SHP77 (cell line): ENCODE results near the gene KCNE4.

ENCODE experiments used
- DNase-seq, 2 experiments: peaks; one replicate each; lab custom pipeline; 2025; lab: John Stamatoyannopoulos, UW

The KCNE4 gene

DNA sequence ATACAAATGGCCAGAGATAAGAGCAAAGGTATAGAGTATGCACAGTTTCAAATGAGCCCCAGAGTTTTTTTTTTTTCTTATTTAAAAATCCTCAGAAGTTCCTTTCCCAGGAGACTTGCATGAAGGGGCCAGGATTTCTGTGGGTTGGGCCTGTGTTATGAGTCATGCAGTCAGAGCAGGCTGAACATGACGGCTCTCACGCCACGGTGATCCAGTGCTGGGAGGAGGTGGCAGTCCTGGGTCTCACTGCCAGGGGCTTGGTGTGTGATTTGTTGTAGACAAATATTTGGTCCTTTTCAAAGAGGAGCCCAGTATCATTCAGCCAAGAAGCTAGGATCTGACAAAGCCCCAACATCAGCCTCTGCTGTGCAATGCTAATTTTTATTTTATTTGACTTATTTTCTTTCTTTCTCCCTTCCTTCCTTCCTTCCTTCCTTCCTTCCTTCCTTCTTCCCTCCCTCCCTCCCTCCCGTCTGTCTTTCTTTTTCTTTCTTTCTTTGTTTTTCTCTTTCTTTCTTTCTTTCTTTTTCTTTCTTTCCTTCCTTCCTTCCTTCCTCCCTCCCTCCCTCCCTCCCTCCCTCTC lies 10.4 kb upstream of the KCNE4 start:
- peak; percentile 63 to 89 for DNase-seq

- no peak for DNase-seq
Observed at GRCh38 chr2:223042284-223042683, 9.7 kb upstream of the KCNE4 start.

DNA sequence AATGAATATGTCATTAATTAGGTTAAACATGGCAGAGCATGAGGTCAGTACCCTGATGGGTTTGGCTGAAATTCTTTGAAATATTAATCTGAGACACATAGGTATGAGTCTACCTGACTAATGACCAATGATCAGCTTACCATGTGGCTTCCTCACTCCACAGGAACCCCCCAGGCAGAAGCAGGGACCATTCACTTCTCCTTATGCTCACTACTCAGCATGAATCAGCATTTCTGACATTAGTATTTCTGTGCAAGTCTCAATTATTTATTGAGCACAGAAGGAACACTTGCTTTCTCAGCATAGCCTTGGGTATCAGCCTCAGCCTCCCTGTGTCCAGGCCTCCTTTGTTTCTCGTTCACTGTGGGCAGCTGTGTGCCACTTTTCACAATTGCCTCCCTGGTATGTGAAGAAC lies 9.3 kb upstream of the KCNE4 start:
- peak in 1 of 2 experiments; percentile 40 for DNase-seq

- peak in 1 of 2 experiments; percentile 55 for DNase-seq
Observed at GRCh38 chr2:223043164-223043941, 8.6 kb upstream of the KCNE4 start.

DNA sequence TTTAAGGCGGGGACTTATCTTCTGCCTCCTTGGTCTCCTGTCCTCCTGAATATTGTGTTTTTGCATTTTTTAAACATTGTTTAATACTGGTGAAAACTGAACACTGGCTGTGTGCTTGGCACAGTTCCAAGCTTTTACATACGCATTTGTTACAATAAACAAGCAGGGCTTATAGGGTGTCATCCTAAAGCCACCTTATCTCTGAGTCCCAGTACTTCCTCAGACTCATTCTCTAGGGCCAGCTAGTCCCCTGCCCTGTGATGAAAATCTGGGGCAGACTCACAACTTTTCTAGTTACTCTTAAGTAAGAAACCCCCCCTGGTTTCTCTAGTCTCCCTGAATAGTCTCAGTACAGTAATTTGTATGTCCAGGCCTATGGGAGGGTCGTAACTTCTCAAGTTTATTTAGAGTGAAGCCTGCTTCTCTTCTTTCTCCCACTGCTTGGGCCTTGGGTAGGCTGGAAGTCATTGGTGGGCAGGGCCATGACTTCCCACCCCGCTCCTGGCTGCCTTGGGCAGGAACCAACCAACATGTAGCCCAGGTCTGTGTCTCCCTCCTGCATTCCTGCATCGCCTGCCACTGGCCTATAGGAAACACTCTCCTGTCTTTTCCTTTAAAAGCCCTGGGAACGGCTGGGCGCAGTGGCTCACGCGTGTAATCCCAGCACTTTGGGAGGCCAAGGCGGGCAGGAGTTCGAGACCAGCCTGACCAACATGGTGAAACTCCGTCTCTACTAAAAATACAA lies 7.7 kb upstream of the KCNE4 start:
- no peak for DNase-seq

DNA sequence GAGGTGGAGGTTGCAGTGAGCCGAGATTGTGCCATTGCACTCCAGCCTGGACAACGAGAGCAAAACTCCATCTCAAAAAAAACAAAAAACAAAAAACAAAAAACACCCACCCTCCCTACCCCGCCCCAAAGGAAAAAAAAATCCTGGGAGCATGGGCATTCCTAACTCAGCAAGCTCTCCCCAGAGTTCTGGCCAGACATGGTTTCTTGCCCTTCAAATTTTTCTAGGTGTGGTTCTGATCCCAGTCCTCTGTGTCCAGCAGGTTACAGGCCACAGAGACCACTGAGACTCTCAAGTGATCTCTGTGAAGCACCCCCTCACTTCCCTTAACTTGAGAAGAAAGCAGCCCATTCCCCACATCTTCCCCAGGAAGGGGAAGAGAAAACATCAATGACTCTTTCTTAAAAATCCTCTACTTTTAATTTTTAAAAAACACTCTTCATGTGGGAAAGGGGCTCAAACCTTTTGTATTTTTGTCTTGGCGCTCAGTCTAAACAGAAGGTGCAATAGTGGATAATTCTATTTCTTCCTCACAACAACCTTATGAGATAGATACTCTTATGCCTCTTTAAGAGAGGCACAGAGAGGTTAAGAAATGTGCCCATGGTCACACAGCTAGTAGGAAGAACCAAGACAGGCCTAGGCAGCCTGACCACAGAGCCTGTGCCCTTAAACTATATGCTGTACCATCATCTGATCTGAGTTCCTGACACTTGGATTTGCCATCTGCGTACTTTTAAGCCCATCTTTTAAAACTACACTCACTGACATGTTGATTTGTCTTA lies 6.9 kb upstream of the KCNE4 start:
- no peak for DNase-seq

DNA sequence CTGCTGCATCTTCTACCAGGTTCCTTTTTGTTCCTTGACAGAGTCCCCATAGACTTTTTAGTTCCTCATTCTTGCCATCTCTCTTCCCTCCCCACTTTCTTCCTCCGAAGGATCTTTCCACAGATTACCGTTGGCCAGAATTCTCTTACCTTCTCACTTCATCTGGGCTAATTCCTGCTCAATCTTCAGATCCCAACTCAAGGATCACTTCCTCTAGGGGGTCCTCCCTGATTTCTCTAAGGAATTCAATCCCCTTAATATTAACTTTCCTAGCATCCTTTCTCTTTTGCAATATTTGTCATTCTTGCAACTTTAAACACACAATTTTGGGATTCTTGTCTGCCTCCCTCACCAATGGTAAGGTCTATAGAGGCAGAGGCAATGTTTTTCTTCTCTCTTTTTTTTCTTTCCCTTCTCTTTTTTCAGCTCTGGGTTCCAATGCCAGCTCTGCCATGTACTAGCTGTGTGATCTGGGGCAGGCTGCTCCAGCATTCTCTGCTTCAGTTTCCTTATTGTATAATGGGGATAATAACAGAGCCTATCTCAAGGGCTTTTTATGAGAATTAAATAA lies 5.4 kb upstream of the KCNE4 start:
- DNase-seq: no peak

DNA sequence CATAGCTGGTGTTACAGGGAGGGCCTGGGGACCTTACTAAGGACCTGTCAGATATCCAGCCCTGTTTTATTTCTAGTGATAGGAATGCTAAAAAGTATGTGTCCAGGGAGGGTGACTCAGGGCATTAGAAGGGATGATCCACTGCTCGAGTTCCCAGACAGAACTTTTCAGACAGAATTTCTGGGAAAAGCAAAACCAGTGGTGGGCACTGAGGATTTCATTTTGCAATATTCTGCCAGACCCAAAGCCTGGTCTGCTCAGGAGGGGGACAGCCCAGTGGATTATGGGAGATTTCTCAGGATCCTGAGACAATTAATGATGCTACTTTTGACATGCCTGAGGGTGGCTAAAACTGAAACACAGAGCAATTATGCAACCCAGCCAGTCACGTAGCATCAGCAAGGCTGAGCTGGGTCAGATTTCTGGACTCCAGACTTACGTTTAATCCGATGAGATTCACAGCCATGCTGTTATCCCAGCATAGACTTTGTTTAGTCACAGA lies 4.7 kb upstream of the KCNE4 start:
- no peak for DNase-seq

DNA sequence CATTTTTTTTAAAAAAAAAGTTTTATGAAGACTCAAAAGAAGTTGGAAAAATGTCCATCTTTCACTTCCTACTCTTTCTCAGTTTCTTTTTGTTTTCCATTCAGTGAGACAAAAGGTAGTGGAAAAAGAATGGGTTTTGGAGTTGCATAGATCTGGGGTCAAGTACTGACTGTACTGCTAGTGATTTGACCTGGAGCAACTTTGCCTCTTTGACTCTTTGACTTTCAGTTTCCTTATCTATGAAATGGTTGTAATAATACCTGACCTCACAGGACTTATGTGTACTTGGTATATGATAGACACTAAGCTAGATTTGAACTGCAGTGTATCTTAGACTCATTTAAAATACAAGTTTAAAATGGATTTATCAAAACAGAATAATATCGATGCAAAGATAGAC lies 3.5 kb upstream of the KCNE4 start:
- no peak for DNase-seq

DNA sequence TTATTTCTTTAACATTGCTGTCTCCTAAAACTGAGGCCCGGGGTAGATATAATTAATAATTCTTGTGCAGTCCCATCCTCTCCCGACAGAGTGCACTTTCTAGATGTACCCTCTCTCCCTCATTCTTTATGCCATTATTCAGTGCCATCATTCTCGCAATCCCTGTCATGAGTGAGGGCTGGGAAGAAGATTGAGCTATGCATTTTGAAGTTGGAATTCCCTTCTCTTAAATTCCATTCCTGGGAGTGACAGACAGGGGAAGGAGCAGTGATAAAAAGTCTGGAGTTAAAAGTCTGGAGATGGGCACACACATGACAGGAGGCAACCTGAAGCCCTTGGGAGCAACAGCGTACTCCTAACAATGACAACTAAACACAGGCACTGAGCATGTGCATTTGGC lies 2.6 kb upstream of the KCNE4 start:
- DNase-seq: no peak

- no peak for DNase-seq
Observed at GRCh38 chr2:223050188-223050587, 1.8 kb upstream of the KCNE4 start.

GRCh38 chr2:223050900-223051504 lies 988 bp upstream of the KCNE4 start:
- peak; percentile 20 to 36 for DNase-seq

- no peak for DNase-seq
Observed at GRCh38 chr2:223052548-223053483, 826 bp downstream of the KCNE4 start.

DNA sequence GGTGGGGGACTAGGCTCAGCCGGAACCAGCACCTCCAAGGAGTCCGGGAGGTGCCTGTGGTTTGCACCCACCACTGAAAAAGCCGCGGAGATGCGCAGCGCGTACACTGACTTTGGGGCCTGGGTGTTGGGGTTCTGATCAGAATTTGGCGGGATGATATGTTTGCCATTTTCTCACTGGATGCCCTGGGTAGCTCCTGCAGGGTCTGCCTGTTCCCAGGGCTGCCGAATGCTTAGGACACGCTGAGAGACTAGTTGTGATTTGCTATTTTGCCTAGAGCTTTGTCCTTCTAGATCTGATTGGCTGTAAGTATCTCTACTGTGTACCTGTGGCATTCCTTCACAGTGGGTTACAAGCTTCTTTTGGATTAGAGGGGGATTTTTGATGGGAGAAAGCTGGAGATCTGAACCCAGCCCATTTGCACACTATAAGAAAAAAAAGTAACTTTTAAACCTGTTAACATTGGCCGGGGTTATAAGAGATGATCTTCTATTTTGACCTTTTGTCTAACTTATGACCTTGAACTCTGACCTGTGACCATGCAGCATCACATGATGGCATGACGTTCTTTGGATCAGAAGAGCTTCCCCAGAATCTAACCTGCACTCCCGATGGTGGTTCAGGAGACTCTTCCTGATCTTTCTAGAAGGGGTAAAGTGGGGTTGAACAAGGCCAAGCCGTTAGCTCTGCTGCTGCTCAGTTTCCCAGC lies 1.6 kb downstream of the KCNE4 start:
- DNase-seq: peak; percentile 15 to 30

DNA sequence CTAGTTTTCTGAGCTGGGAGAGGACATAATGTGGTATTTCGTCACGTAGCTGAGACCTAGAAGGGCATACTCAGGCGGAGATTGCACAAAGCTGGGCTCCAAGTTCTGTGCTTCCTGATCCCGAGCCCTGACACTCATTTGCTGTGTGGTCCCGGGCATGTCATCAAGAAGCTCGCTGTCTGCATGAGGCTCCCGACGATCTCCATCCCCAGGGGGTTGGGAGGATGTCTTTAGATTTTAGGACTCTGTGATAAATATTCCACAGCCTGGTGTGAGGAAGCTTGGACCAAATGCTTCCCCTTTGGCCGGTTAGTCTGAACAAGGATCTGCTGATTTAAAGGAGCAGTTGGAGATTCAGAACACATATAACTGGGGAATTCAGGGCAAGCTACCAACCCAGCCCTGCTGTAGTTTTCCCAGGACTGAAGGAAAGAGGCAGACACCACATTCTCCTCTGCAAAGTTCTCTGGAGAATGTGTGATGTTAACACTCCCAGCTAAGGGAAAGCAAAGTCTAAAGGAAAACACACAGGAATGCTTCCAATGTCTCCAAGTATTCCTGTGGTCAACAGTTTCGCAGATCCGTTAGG lies 2.3 kb downstream of the KCNE4 start:
- DNase-seq: peak in 1 of 2 experiments; percentile 32

DNA sequence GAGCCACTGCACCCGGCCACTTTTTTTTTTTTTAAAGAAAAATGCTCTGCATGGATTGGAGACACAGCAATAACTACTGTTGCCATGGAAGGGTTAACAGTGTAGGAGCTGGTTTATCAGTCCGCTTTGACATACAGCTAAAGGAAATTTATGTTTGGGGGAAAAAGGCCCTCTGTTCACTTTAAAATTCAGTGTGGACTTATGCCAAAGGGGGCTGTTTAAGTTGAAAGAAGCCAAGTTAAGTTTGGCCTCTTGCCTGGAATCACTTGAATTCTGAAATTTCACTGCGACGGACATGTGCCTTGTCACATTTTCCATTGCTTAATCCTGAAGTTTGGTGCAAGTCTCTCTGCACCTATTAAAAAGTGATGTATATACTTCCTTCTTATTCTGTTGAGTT lies 3.1 kb downstream of the KCNE4 start:
- DNase-seq: no peak

DNA sequence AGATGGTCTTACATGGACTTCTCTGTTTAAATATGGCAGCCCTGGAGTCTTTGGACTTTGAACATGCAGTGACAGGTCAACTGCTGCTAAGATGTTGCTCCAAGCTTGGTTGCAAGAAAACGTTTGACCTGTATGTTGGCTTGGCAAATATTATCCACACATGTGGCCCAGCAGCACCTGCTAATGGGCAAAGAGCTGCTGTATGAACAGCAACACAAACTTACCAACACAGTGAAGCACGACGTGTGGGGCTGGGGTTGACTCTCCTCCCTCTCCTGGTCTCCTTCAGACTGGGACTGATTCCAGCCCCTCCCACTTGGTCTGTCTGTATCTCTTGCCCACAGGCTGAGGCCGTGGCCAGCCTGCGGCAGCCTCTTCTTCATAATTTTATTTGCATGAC lies 3.8 kb downstream of the KCNE4 start:
- DNase-seq: peak; percentile 77 to 80

DNA sequence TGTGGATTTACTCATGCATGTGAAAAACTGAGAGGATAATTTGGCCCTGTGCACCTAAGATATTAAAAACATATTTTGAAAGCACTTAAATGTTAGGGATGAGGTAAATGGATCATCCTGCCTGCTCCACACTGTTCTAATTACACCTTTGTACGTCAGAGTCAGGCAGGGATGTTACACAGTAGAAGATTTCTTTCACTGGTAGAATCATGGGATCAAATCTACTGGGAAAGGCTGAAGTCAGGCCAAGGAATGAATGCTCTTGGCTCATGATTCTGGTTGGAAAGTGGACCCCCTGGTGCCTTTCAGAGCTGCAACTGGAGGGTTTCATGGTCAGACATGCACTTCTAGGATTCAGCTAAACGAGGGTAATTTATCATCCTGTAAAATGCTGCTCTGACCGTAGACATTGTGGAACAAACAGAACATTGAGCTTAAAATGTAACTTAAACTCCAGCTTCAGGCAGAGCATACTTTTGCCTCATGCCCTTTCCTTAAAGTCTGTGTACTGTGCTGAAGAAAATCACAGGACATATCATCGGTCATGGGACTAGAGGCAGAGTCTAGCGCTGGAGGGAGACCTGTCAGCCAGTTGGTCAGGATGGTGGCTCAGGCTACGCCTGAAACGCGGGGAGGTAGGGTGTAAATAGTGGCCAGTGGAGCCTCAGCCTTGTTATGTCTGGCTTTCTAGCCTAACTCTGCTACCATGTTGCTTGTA lies 4.9 kb downstream of the KCNE4 start:
- peak; percentile 15 to 19 for DNase-seq
